Measurements from ENCODE around the gene RANBP10.

The RANBP10 gene

GRCh38 chr16:67673712-67674580 lies 132.4 kb downstream of the RANBP10 start:
- Histone ChIP-seq H3K4me1 (ENCODE audit: insufficient read depth, low read length, poor library complexity, severe bottlenecking) (no peaks in the 10 kb centered on the region), H3K9me3 (ENCODE audit: insufficient read depth, low read depth, low read length) (no peaks in the 10 kb centered on the region), H3K36me3 (ENCODE audit: insufficient read depth, low read length) (no peaks in the 10 kb centered on the region; the same call in 1 of the 2 replicates), H3K9ac (ENCODE audit: low read depth, low read length, poor library complexity, severe bottlenecking) (no peak overlapping the region), H4K20me1 (ENCODE audit: insufficient read depth, low read length, poor library complexity, severe bottlenecking) (no peaks in the 10 kb centered on the region), H2AFZ (ENCODE audit: low read length) (no peak overlapping the region), H3F3A (ENCODE audit: low read depth) (no peaks in the 10 kb centered on the region), H3K79me2 (ENCODE audit: insufficient read depth, low read length) (no peaks in the 10 kb centered on the region), H3K4me2 (ENCODE audit: low read depth, low read length, poor library complexity, severe bottlenecking) (no peak overlapping the region), H3K27me3 (ENCODE audit: insufficient read depth, low read length, poor library complexity, severe bottlenecking) (no peaks in the 10 kb centered on the region), H3K4me3 (ENCODE audit: low read length, poor library complexity, severe bottlenecking) (no peak overlapping the region), H3K9me2 (replicated peaks; ENCODE audit: low read depth, low read length) (no peaks in the 10 kb centered on the region)
- TF ChIP-seq EZH2phosphoT487 (IDR thresholded peaks at IDR 0.05; ENCODE audit: borderline replicate concordance) (no peak), CTCF (conservative IDR thresholded peaks at IDR 0.05; ENCODE audit: low read length) (no peak)

Data from Loucy (cell line).